Vagina (tissue), 2 donors: ENCODE measurements around the gene AP3B2.

ENCODE experiments used
- POLR2A ChIP-seq, 2 donors: fragments of 450-650 bp; IDR thresholded peaks; one replicate each; pipeline ENCODE4 v1.6.1; 2017; ENCODE audit warnings: antibody characterized with exemption in 2 of 2, mild to moderate bottlenecking in 2 of 2, moderate library complexity in 2 of 2
- POLR2AphosphoS5 ChIP-seq, 2 donors: sonication (generic); formaldehyde crosslinking; IDR thresholded peaks; one replicate each; pipeline ENCODE4 v1.9.0; 2017; ENCODE audit warnings: antibody characterized with exemption in 2 of 2, mild to moderate bottlenecking in 2 of 2, low read depth in 1 of 2; ENCODE audit not compliant: insufficient read depth in 1 of 2
- TF ChIP-seq, protein P1 (sequence below), 3 experiments: fragments of 450-650 bp in 2 of 3; fragments of 200-600 bp in 1 of 3; sonication (generic) in 1 of 3; IDR thresholded peaks; one replicate each; pipeline ENCODE4 v1.5.1; 2017 to 2019; ENCODE audit warnings: antibody characterized with exemption in 3 of 3, mild to moderate bottlenecking in 2 of 3, moderate library complexity in 2 of 3

DNA sequence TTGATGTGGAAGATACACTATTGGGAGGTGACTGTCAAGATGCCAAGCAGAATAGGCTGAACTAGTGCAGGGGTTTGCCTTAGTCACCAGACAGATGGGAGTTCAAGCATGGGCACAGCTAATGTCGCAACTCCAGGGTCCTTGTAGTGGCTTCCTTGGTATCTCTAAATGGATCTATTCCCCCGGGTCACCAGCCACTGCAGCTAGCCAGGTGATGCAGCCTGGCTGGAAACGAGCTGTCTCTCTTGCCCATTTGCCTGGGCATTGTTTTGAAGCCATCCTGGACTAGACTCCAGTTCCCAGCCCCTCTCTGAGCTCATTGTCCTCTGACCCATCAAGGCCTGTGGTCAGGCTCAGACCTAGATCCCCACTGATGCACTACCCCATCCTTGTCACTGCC lies 54.1 kb downstream of the AP3B2 start:
- TF ChIP-seq POLR2A (IDR thresholded peaks at IDR 0.05) (no peak), POLR2AphosphoS5 (IDR thresholded peaks at IDR 0.05; ENCODE audit: insufficient read depth in 1 of 2, low read depth in 1 of 2) (no peak)
- TF ChIP-seq, protein P1, sequence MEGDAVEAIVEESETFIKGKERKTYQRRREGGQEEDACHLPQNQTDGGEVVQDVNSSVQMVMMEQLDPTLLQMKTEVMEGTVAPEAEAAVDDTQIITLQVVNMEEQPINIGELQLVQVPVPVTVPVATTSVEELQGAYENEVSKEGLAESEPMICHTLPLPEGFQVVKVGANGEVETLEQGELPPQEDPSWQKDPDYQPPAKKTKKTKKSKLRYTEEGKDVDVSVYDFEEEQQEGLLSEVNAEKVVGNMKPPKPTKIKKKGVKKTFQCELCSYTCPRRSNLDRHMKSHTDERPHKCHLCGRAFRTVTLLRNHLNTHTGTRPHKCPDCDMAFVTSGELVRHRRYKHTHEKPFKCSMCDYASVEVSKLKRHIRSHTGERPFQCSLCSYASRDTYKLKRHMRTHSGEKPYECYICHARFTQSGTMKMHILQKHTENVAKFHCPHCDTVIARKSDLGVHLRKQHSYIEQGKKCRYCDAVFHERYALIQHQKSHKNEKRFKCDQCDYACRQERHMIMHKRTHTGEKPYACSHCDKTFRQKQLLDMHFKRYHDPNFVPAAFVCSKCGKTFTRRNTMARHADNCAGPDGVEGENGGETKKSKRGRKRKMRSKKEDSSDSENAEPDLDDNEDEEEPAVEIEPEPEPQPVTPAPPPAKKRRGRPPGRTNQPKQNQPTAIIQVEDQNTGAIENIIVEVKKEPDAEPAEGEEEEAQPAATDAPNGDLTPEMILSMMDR (IDR thresholded peaks at IDR 0.05) = no peak
